ENCODE measurements around the gene FN1.

DNA sequence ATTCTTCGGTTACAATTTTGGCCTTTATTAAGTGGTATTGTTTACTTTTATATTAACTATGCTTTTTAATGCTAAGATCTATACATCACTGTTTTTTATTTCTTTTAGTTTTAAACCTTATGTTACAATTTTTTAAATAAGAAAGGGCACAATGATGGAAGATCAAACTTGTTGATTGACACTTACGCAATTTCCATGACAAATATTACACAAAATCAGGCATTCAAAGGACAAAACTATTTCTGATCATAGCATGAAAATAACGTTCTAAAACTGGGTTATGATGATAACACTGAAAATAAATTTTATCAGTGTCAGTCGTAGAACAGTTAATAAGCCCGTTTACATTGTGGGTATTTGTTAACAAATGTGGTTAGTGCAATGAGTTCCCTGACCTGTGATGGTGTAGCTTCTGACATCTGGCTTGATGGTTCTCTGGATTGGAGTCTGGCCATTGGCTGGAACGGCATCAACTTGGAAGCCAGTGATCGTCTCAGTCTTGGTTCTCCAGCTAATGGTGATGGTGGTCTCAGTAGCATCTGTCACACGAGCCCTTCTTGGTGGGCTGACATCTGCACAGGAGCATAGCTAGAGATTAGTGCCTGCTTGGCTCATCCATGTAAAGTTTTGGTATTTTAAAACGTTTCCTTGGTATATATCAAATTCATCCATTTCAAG lies 59.6 kb downstream of the FN1 start:
- no peak for TF ChIP-seq EZH2 (IDR thresholded peaks at IDR 0.05; ENCODE audit: low read length)
- no peak for TF ChIP-seq CTCF (optimal IDR thresholded peaks at IDR 0.05 in 1 of 3, IDR thresholded peaks at IDR 0.05 in 1 of 3, conservative IDR thresholded peaks at IDR 0.05 in 1 of 3; ENCODE audit: extremely low read depth in 1 of 3, insufficient read depth in 2 of 3, low read length in 3 of 3)
